ENCODE results near the gene FIBCD1. TPM values are rescaled to one million over a fixed set of nuclear protein-coding genes. Genes with fewer than 3 reads are reported as not detected.

The FIBCD1 gene
- polyA plus RNA-seq, 1 of the 3 experiments (the other 2 are of a cell fraction) = 1.3 TPM

- ChIA-PET POLR2A (no interaction called here), CTCF (interaction anchor here (1.0 to 4.1 kb wide), 4 partner anchors 29 to 151 kb away, joined by 4 to 19 read pairs (median 8); no protein-coding TSS in a partner anchor)
- Histone ChIP-seq H3K79me2 (ENCODE audit: insufficient read depth) (no peaks in the 10 kb centered on the region), H3K36me3 (replicated peaks in 1 of 2; ENCODE audit: control insufficient read depth in 1 of 2, insufficient read depth in 2 of 2, low read length in 1 of 2) (peaks cover 18 to 40% of the 10 kb centered on the region in 2 experiments), H2AFZ (ENCODE audit: low read depth) (no peak overlapping the region), H4K20me1 (ENCODE audit: insufficient read depth) (peaks cover 28% of the 10 kb centered on the region; the same call in 1 of the 2 replicates), H3K4me3 (ENCODE audit: low read depth in 2 of 2, low read length in 1 of 2) (no peak overlapping the region), H3K27ac (ENCODE audit: low read depth in 2 of 2, low read length in 1 of 2) (no peak overlapping the region; a peak in 1 of 4 replicates), H3K4me2 (no peak overlapping the region), H3K27me3 (ENCODE audit: insufficient read depth) (no peaks in the 10 kb centered on the region), H3K9ac (no peak overlapping the region), H3K9me2 (no peaks in the 10 kb centered on the region), H3K4me1 (ENCODE audit: control insufficient read depth in 1 of 2, insufficient read depth in 2 of 2, low read depth in 1 of 2, low read length in 1 of 2) (peaks cover 0 to 3% of the 10 kb centered on the region in 2 experiments; a peak in 1 of 4 replicates), H3F3A (replicated peaks; ENCODE audit: insufficient read depth) (peaks cover 9% of the 10 kb centered on the region), H3K9me3 (no peaks in the 10 kb centered on the region)
- TF ChIP-seq FOXM1 (IDR thresholded peaks at IDR 0.05; ENCODE audit: low read depth) (no peak), NFIC (IDR thresholded peaks at IDR 0.05; ENCODE audit: borderline replicate concordance) (no peak), RCOR1 (IDR thresholded peaks at IDR 0.05; ENCODE audit: low read length) (no peak)
- 89% methylated on average over 9 of the region's 9 CpGs for WGBS (ENCODE audit: low lambda C conversion rate)
- DNase-seq = peak; percentile 19
Measured at GRCh38 chr9:130895038-130895437, 44.0 kb downstream of the FIBCD1 start.

- no peaks in the 10 kb centered on the region for H3K9me3 ChIP-seq
- H3K36me3 ChIP-seq (replicated peaks in 1 of 2; ENCODE audit: control insufficient read depth in 1 of 2, insufficient read depth in 2 of 2, low read length in 1 of 2) = peaks cover 18 to 43% of the 10 kb centered on the region in 2 experiments
- H3K4me2 ChIP-seq = no peak overlapping the region
- ChIA-PET POLR2A (no interaction called here), CTCF (interaction anchor here (1.0 to 4.1 kb wide), 6 partner anchors 25 to 193 kb away, joined by 3 to 19 read pairs (median 8); no protein-coding TSS in a partner anchor)
- peaks cover 0 to 3% of the 10 kb centered on the region in 2 experiments; a peak in 1 of 4 replicates for H3K4me1 ChIP-seq (ENCODE audit: control insufficient read depth in 1 of 2, insufficient read depth in 2 of 2, low read depth in 1 of 2, low read length in 1 of 2)
- no peak overlapping the region for H3K9ac ChIP-seq
- no peaks in the 10 kb centered on the region for H3K79me2 ChIP-seq (ENCODE audit: insufficient read depth)
- H4K20me1 ChIP-seq (ENCODE audit: insufficient read depth) = peaks cover 30% of the 10 kb centered on the region; the same call in 1 of the 2 replicates
- no peaks in the 10 kb centered on the region for H3K27me3 ChIP-seq (ENCODE audit: insufficient read depth)
- DNase-seq = peak; percentile 28
- peaks cover 9% of the 10 kb centered on the region for H3F3A ChIP-seq (replicated peaks; ENCODE audit: insufficient read depth)
- no peak overlapping the region for H3K4me3 ChIP-seq (ENCODE audit: low read depth in 2 of 2, low read length in 1 of 2)
- H2AFZ ChIP-seq (ENCODE audit: low read depth) = no peak overlapping the region
- no peak overlapping the region; a peak in 1 of 4 replicates for H3K27ac ChIP-seq (ENCODE audit: low read depth in 2 of 2, low read length in 1 of 2)
- TF ChIP-seq, protein P1, sequence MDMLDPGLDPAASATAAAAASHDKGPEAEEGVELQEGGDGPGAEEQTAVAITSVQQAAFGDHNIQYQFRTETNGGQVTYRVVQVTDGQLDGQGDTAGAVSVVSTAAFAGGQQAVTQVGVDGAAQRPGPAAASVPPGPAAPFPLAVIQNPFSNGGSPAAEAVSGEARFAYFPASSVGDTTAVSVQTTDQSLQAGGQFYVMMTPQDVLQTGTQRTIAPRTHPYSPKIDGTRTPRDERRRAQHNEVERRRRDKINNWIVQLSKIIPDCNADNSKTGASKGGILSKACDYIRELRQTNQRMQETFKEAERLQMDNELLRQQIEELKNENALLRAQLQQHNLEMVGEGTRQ (IDR thresholded peaks at IDR 0.05; ENCODE audit: borderline replicate concordance, low read depth, low read length) = no peak
- TF ChIP-seq JUND (IDR thresholded peaks at IDR 0.05) (no peak), EP300 (IDR thresholded peaks at IDR 0.05; ENCODE audit: borderline replicate concordance in 1 of 2, low read depth in 1 of 2, low read length in 1 of 2) (no peak), NFIC (IDR thresholded peaks at IDR 0.05; ENCODE audit: borderline replicate concordance) (no peak), FOXM1 (IDR thresholded peaks at IDR 0.05; ENCODE audit: low read depth) (no peak), PBX3 (IDR thresholded peaks at IDR 0.05) (no peak), CHD2 (IDR thresholded peaks at IDR 0.05; ENCODE audit: low read length, partially characterized antibody) (no peak), SMC3 (IDR thresholded peaks at IDR 0.05; ENCODE audit: low read depth, low read length) (no peak), FOXJ3 (CRISPR knock-in tag; IDR thresholded peaks at IDR 0.05) (no peak), YY1 (IDR thresholded peaks at IDR 0.05; ENCODE audit: low read depth) (no peak), GABPA (IDR thresholded peaks at IDR 0.05; ENCODE audit: low read depth) (no peak)
- TF ChIP-seq, protein P2, sequence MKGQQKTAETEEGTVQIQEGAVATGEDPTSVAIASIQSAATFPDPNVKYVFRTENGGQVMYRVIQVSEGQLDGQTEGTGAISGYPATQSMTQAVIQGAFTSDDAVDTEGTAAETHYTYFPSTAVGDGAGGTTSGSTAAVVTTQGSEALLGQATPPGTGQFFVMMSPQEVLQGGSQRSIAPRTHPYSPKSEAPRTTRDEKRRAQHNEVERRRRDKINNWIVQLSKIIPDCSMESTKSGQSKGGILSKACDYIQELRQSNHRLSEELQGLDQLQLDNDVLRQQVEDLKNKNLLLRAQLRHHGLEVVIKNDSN (IDR thresholded peaks at IDR 0.05; ENCODE audit: borderline replicate concordance, low read depth) = no peak
- TF ChIP-seq, protein P3, sequence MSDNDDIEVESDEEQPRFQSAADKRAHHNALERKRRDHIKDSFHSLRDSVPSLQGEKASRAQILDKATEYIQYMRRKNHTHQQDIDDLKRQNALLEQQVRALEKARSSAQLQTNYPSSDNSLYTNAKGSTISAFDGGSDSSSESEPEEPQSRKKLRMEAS (IDR thresholded peaks at IDR 0.05; ENCODE audit: low read depth) = no peak
- WGBS (ENCODE audit: low lambda C conversion rate) = 98% methylated on average over 7 of the region's 7 CpGs
- H3K9me2 ChIP-seq = no peaks in the 10 kb centered on the region
Measured at GRCh38 chr9:130894546-130894945, 44.5 kb downstream of the FIBCD1 start.
